WERI-Rb-1 (cell line): Measurements from ENCODE around the gene BBOX1.

Source experiments
- DNase-seq: peaks from one replicate; pipeline ENCODE4 v3.0.0-alpha.2; 2020
- H3K27ac ChIP-seq: fragments of 250-450 bp; sonication (Bioruptor Pico); 2 replicates; pipeline ENCODE4 v1.5.1; 2020; ENCODE audit warnings: mild to moderate bottlenecking, moderate library complexity
- H3K27me3 ChIP-seq: fragments of 250-450 bp; sonication (Bioruptor Pico); 2 replicates; pipeline ENCODE4 v1.5.1; 2021; ENCODE audit warnings: mild to moderate bottlenecking, low read depth, moderate library complexity; ENCODE audit not compliant: insufficient read depth, severe bottlenecking
- H3K36me3 ChIP-seq: fragments of 250-450 bp; sonication (Bioruptor Pico); 2 replicates; pipeline ENCODE4 v1.5.1; 2020; ENCODE audit warnings: mild to moderate bottlenecking, moderate library complexity
- H3K4me3 ChIP-seq: 2 replicates; pipeline ENCODE4 v1.5.1; 2011; ENCODE audit warnings: low read depth, mild to moderate bottlenecking, control low read depth, low read length
- H3K9me3 ChIP-seq: fragments of 250-450 bp; sonication (Bioruptor Pico); 2 replicates; pipeline ENCODE4 v1.5.1; 2021; ENCODE audit warnings: mild to moderate bottlenecking, moderate library complexity; ENCODE audit not compliant: severe bottlenecking
- TF ChIP-seq, protein P1 (sequence below): IDR thresholded peaks from 2 replicates; pipeline ENCODE4 v1.5.1; 2011; ENCODE audit warnings: low read depth, mild to moderate bottlenecking, control low read depth, inconsistent platforms, low read length

The BBOX1 gene

DNA sequence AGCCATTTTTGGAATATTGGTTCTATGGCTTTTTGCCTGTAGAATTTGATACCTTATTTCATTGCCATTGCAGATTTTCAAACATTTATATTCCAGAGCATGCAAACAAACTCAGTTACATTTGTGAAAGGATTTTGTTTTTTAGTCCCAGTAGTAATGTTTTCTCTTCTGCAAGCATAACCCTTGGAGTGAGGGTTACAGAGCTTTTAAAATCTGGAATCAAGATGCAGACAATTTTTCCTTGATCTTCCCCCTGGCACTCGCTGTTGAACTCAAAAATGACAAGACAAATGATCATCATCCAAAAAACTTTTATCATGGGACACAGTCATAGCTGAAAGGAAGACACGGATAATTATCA lies 20.8 kb downstream of the BBOX1 start:
- no peak overlapping the region for H3K4me3 ChIP-seq
- no peaks in the 10 kb centered on the region for H3K9me3 ChIP-seq
- TF ChIP-seq, protein P1, sequence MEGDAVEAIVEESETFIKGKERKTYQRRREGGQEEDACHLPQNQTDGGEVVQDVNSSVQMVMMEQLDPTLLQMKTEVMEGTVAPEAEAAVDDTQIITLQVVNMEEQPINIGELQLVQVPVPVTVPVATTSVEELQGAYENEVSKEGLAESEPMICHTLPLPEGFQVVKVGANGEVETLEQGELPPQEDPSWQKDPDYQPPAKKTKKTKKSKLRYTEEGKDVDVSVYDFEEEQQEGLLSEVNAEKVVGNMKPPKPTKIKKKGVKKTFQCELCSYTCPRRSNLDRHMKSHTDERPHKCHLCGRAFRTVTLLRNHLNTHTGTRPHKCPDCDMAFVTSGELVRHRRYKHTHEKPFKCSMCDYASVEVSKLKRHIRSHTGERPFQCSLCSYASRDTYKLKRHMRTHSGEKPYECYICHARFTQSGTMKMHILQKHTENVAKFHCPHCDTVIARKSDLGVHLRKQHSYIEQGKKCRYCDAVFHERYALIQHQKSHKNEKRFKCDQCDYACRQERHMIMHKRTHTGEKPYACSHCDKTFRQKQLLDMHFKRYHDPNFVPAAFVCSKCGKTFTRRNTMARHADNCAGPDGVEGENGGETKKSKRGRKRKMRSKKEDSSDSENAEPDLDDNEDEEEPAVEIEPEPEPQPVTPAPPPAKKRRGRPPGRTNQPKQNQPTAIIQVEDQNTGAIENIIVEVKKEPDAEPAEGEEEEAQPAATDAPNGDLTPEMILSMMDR, result no peak
- no peak for DNase-seq
- H3K36me3 ChIP-seq, result no peaks in the 10 kb centered on the region
- no peak overlapping the region for H3K27ac ChIP-seq
- H3K27me3 ChIP-seq, result peaks cover 6% of the 10 kb centered on the region

- H3K36me3 ChIP-seq, result no peaks in the 10 kb centered on the region
- no peaks in the 10 kb centered on the region for H3K9me3 ChIP-seq
- H3K27ac ChIP-seq, result no peak overlapping the region
- peaks cover under 1% of the 10 kb centered on the region for H3K27me3 ChIP-seq
- no peak overlapping the region for H3K4me3 ChIP-seq
- TF ChIP-seq, protein P1, result no peak
- no peak for DNase-seq
These were observed 23.5 kb downstream of the BBOX1 start for GRCh38 chr11:27064086-27064485.

GRCh38 chr11:27075192-27075591 lies 34.6 kb downstream of the BBOX1 start:
- no peak overlapping the region for H3K4me3 ChIP-seq
- no peaks in the 10 kb centered on the region for H3K36me3 ChIP-seq
- peaks cover 4% of the 10 kb centered on the region for H3K27me3 ChIP-seq
- TF ChIP-seq, protein P1, result no peak
- H3K9me3 ChIP-seq, result no peaks in the 10 kb centered on the region
- H3K27ac ChIP-seq, result no peak overlapping the region
- no peak for DNase-seq

GRCh38 chr11:27075655-27076054 lies 35.0 kb downstream of the BBOX1 start:
- no peak for DNase-seq
- no peaks in the 10 kb centered on the region for H3K9me3 ChIP-seq
- H3K27me3 ChIP-seq, result peaks cover 4% of the 10 kb centered on the region
- TF ChIP-seq, protein P1, result no peak
- no peaks in the 10 kb centered on the region for H3K36me3 ChIP-seq
- no peak overlapping the region for H3K4me3 ChIP-seq
- H3K27ac ChIP-seq, result no peak overlapping the region

GRCh38 chr11:27076121-27076589 lies 35.5 kb downstream of the BBOX1 start:
- Histone ChIP-seq H3K4me3 (no peak overlapping the region), H3K27ac (no peak overlapping the region), H3K27me3 (peaks cover 4% of the 10 kb centered on the region), H3K36me3 (no peaks in the 10 kb centered on the region), H3K9me3 (no peaks in the 10 kb centered on the region)
- TF ChIP-seq, protein P1, result no peak
- no peak for DNase-seq

DNA sequence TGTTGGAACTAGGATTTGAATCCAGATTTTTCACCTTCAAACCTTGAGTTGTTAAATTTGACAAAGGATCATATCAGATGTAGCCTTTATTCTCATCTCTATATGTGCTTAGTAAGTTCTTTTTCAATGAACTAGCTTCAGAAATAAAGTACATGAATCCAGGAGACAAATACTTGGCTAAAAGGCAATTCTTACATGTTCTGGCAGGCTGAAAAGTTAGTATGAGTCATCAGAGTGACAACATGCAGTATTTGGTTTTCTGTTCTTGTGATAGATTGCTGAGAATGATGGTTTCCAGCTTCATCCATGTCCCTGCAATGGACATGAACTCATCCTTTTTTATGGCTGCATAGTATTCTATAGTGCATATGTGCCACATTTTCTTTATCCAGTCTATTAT lies 40.4 kb downstream of the BBOX1 start:
- no peak for DNase-seq
- TF ChIP-seq, protein P1, result no peak
- Histone ChIP-seq H3K9me3 (no peaks in the 10 kb centered on the region), H3K27me3 (peaks cover 4% of the 10 kb centered on the region), H3K27ac (no peak overlapping the region), H3K36me3 (no peaks in the 10 kb centered on the region), H3K4me3 (no peak overlapping the region)
